C4-2B (cell line): ENCODE data around the gene ENO4.

ENCODE experiments used
- CTCF ChIP-seq: fragments of 450-650 bp; conservative IDR thresholded peaks from 2 replicates; pipeline ENCODE4 v1.5.1; 2017; ENCODE audit warnings: mild to moderate bottlenecking
- ZFX ChIP-seq: fragments of 450-650 bp; IDR thresholded peaks from 2 replicates; pipeline ENCODE4 v1.6.1; 2017

GRCh38 chr10:116925056-116925455 is 75.8 kb downstream of the ENO4 start:
- TF ChIP-seq CTCF (no peak), ZFX (no peak)
